Activated T-cell treated with anti-CD3 and anti-CD28 coated beads for 48 hours (primary cell): ENCODE measurements around the gene UBAP2L.
"Not testable (repeated sequence)": the region's sequence is repeated elsewhere in the genome, so short reads cannot be mapped to it uniquely, and the experiment has no call there.

Experiments used
- DNase-seq: peaks from one replicate; pipeline ENCODE4 v3.0.0-alpha.2; 2020; ENCODE audit warnings: low read depth

Gene UBAP2L

DNA sequence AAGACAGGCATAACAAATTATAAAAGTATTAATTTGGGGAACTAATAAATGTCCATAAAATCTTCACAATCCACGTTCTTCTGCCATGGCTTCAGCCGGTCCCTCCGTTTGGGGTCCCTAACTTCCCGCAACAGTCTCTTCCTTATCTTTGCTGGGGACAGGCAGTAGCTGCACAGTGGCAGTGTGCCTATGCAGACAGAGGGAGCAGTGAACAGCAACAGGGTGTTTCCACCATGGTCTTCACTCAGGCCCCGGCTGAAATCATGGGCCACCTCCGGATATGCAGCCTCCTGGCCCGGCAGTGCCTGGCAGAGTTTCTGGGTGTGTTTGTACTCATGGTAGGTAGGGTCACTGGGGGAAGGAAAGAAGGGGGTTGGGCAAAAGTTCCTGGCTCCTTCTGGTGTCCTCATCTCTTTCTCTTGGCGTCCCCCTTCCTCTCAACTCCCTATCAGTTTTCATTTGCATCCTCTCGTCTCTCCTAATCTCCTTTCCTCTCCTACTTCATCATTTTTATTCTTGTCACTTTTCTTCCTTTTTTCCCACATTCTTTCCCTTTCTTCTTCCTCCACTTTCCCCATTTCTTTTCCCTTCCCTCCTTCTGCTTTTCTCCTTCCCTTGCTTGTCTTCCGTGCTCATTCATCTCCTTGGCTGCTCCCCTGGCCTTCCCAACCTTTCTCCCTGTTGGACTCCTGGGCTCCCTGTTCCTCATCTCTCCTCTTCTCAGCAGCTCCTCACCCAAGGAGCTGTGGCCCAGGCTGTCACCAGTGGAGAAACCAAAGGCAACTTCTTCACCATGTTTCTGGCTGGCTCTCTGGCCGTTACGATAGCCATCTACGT is 91.7 kb downstream of the UBAP2L start:
- DNase-seq: not testable (repeated sequence)

DNA sequence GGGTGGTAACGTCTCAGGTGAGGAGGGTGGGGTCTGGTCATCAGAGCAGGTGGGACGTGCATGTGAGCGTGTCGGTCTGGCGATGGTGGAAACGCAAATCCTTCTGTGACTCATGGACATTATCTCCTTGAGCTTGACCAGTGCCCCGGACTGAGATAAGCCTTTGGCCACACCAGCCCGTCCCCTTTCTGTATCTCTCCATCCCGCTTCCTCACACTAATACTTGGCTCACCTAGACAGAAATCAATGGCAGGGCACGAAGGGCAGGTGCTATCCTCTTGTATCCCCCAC is 92.3 kb downstream of the UBAP2L start:
- no peak for DNase-seq

DNA sequence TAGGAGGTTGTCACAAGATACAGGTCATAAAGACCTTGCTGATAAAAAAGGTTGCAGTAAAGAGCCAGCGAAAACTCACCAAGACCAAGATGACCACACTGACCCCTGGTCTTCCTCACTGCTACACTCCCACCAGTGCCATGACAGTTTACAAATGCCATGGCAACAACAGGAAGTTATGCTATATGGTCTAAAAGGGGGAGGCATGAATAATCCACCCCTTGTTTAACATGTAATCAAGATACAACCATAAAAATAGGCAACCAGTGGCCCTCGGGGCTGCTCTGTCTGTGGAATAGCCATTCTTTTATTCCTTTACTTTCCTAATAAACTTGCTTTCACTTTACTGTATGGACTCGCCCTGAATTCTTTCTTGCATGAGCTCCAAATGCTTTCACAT is 93.5 kb downstream of the UBAP2L start:
- not testable (repeated sequence) for DNase-seq

DNA sequence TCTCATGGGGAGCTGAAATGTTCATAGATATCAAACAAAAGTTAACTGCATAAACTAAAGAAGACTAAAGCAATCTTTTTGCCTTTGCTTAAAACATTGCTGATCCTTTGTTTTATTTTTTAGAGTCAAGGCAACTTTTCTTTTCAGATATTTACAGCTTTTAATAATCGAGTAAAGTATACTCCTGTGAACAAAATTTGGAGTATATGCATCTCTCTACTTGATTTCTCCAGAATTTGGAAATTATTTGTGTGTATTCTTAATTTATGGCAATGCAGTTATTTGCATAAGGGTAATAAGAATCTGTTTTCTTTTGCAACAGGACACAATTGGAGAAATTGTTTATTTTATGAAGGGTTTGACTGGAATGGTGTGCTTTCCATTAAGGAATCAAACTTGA is 95.9 kb downstream of the UBAP2L start:
- DNase-seq: no peak

DNA sequence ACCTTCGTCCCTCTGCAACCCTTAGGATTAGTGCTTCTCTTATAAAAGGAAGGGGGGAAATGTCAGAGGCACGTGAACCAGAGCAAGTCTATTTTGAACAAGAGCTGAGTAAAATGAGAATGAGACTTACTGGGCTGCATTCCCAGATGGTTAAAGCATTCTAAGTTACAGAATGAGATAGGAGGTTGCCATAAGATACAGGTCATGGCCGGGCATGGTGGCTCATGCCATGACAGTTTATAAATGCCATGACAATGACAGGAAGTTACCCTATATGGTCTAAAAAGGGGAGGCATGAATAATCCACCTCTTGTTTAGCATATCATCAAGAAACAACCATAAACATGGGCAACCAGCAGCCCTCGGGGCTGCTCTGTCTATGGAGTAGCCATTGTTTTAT is 97.6 kb downstream of the UBAP2L start:
- DNase-seq: no peak
